H9 (cell line): ENCODE measurements around the gene PCA3. TPM values are rescaled to one million over a fixed set of nuclear protein-coding genes. Genes with fewer than 3 reads are reported as not detected.

Experiments
- DNase-seq: peaks from one replicate; pipeline ENCODE4 v3.0.0-alpha.2; 2017
- H2AFZ ChIP-seq: one replicate; pipeline ENCODE4 v1.6.1; 2013; ENCODE audit warnings: mild to moderate bottlenecking, low read length, control low read depth, moderate library complexity
- H2AK5ac ChIP-seq: 2 replicates; pipeline ENCODE4 v1.6.1; 2013; ENCODE audit warnings: low read length, control low read depth, mixed read lengths; ENCODE audit not compliant: insufficient read length
- H2BK120ac ChIP-seq: one replicate; pipeline ENCODE4 v1.6.1; 2013; ENCODE audit warnings: low read depth, mild to moderate bottlenecking, low read length, control low read depth, inconsistent platforms; ENCODE audit not compliant: poor library complexity, severe bottlenecking
- H2BK12ac ChIP-seq: 2 replicates; pipeline ENCODE4 v1.6.1; 2013; ENCODE audit warnings: low read length, control low read depth, mixed read lengths, low read depth; ENCODE audit not compliant: insufficient read length
- H2BK15ac ChIP-seq: 2 replicates; pipeline ENCODE4 v1.6.1; 2013; ENCODE audit warnings: low read depth, low read length, control low read depth
- H2BK20ac ChIP-seq: one replicate; pipeline ENCODE4 v1.6.1; 2013; ENCODE audit warnings: low read depth, mild to moderate bottlenecking, low read length, control low read depth, inconsistent platforms; ENCODE audit not compliant: poor library complexity, severe bottlenecking
- H2BK5ac ChIP-seq: 2 replicates; pipeline ENCODE4 v1.6.1; 2013; ENCODE audit warnings: low read length, control low read depth, mixed read lengths; ENCODE audit not compliant: insufficient read length
- H3K14ac ChIP-seq: 2 replicates; pipeline ENCODE4 v1.6.1; 2013; ENCODE audit warnings: low read length, control low read depth; ENCODE audit not compliant: insufficient read depth
- H3K18ac ChIP-seq: 2 replicates; pipeline ENCODE4 v1.6.1; 2013; ENCODE audit warnings: low read depth, mild to moderate bottlenecking, mixed read lengths, low read length, control low read depth; ENCODE audit not compliant: insufficient read length
- H3K23ac ChIP-seq: 2 replicates; pipeline ENCODE4 v1.6.1; 2013; ENCODE audit warnings: low read length, control low read depth, mixed read lengths, low read depth; ENCODE audit not compliant: insufficient read length
- H3K23me2 ChIP-seq: 2 replicates; pipeline ENCODE4 v1.6.1; 2013; ENCODE audit warnings: low read depth, mild to moderate bottlenecking, mixed read lengths, low read length, control low read depth; ENCODE audit not compliant: insufficient read length, poor library complexity, severe bottlenecking
- H3K27ac ChIP-seq: 2 replicates; pipeline ENCODE4 v1.5.1; 2013; ENCODE audit warnings: low read length, control low read depth, mixed read lengths, low read depth; ENCODE audit not compliant: insufficient read length
- H3K27me3 ChIP-seq: 2 replicates; pipeline ENCODE4 v1.6.1; 2013; ENCODE audit warnings: low read length, control low read depth, inconsistent platforms; ENCODE audit not compliant: insufficient read depth
- H3K4ac ChIP-seq: 2 replicates; pipeline ENCODE4 v1.6.1; 2013; ENCODE audit warnings: low read depth, mild to moderate bottlenecking, control low read depth, inconsistent platforms, low read length, moderate library complexity
- H3K4me1 ChIP-seq: 2 replicates; pipeline ENCODE4 v1.6.1; 2013; ENCODE audit warnings: low read length, control low read depth, inconsistent platforms; ENCODE audit not compliant: insufficient read depth
- H3K4me2 ChIP-seq: 2 replicates; pipeline ENCODE4 v1.6.1; 2013; ENCODE audit warnings: low read length, control low read depth, mixed read lengths; ENCODE audit not compliant: insufficient read length, insufficient read depth
- H3K56ac ChIP-seq: 2 replicates; pipeline ENCODE4 v1.6.1; 2013; ENCODE audit warnings: low read depth, mild to moderate bottlenecking, mixed read lengths, low read length, control low read depth; ENCODE audit not compliant: insufficient read length
- H3K79me1 ChIP-seq: 2 replicates; pipeline ENCODE4 v1.6.1; 2013; ENCODE audit warnings: low read depth, mild to moderate bottlenecking, moderate library complexity, low read length, control low read depth, inconsistent platforms; ENCODE audit not compliant: insufficient read depth, poor library complexity, severe bottlenecking
- H3K79me2 ChIP-seq: 2 replicates; pipeline ENCODE4 v1.6.1; 2013; ENCODE audit warnings: low read length, control low read depth, inconsistent platforms; ENCODE audit not compliant: insufficient read depth
- H3K9ac ChIP-seq: 2 replicates; pipeline ENCODE4 v1.6.1; 2013; ENCODE audit warnings: low read length, control low read depth, mixed read lengths; ENCODE audit not compliant: insufficient read length; ENCODE audit errors: extremely low read depth
- H3K9me3 ChIP-seq: one replicate; pipeline ENCODE4 v1.6.1; 2013; ENCODE audit warnings: low read depth, low read length, inconsistent platforms; ENCODE audit not compliant: control insufficient read depth
- H3T11ph ChIP-seq: one replicate; pipeline ENCODE4 v1.6.1; 2013; ENCODE audit warnings: mild to moderate bottlenecking, low read length, control low read depth, inconsistent platforms
- H4K20me1 ChIP-seq: one replicate; pipeline ENCODE4 v1.6.1; 2013; ENCODE audit not compliant: control insufficient read depth, insufficient read length, insufficient read depth
- H4K5ac ChIP-seq: 2 replicates; pipeline ENCODE4 v1.6.1; 2013; ENCODE audit warnings: low read depth, mild to moderate bottlenecking, mixed read lengths, low read length, control low read depth; ENCODE audit not compliant: insufficient read length
- H4K8ac ChIP-seq: replicated peaks from 2 replicates; pipeline ENCODE4 v1.6.1; 2013; ENCODE audit warnings: low read length, control low read depth, mixed read lengths, low read depth; ENCODE audit not compliant: insufficient read length
- H4K91ac ChIP-seq: 2 replicates; pipeline ENCODE4 v1.6.1; 2013; ENCODE audit warnings: low read depth, mild to moderate bottlenecking, moderate library complexity, mixed read lengths, low read length, control low read depth; ENCODE audit not compliant: insufficient read length
- H3K27ac Mint-ChIP-seq, 3 experiments: 2 replicates in 2 of 3; 3 replicates in 1 of 3; pipeline ENCODE4 v1.8.0; 2020 to 2021; ENCODE audit warnings: mixed read lengths in 3 of 3, mild to moderate bottlenecking in 1 of 3, moderate library complexity in 1 of 3
- H3K27me3 Mint-ChIP-seq: 2 replicates; pipeline ENCODE4 v1.8.0; 2021; ENCODE audit warnings: low read depth, mild to moderate bottlenecking, moderate library complexity, mixed read lengths
- H3K36me3 Mint-ChIP-seq, 3 experiments: 2 replicates in 2 of 3; 3 replicates in 1 of 3; pipeline ENCODE4 v1.8.0; 2020 to 2021; ENCODE audit warnings: low read depth in 3 of 3, mixed read lengths in 3 of 3; ENCODE audit not compliant: insufficient read depth in 1 of 3
- H3K4me1 Mint-ChIP-seq, 2 experiments: 2 replicates each; pipeline ENCODE4 v1.8.0; 2020; ENCODE audit warnings: mixed read lengths in 2 of 2
- H3K4me3 Mint-ChIP-seq, 2 experiments: 2 replicates in 1 of 2; 3 replicates in 1 of 2; pipeline ENCODE4 v1.8.0; 2020 to 2021; ENCODE audit warnings: mild to moderate bottlenecking in 2 of 2, mixed read lengths in 2 of 2, moderate library complexity in 1 of 2
- H3K9me3 Mint-ChIP-seq, 2 experiments: 2 replicates in 1 of 2; 3 replicates in 1 of 2; pipeline ENCODE4 v1.8.0; 2020; ENCODE audit warnings: mild to moderate bottlenecking in 2 of 2, mixed read lengths in 2 of 2, moderate library complexity in 1 of 2
- WGBS: extraction: QIAGEN DNeasy Blood & Tissue Kit; methylation state at CpG from one replicate; pipeline ENCODE4 v1.1.7; 2013; ENCODE audit warnings: missing lambda C conversion rate, low lambda C conversion rate, mixed read lengths; ENCODE audit not compliant: insufficient read length; ENCODE audit errors: extremely low coverage; 5-methylcytosine and 5-hydroxymethylcytosine counted together
- total RNA-seq: library from RNA; stranded (reverse); gene quantifications from 2 replicates; pipeline ENCODE4 v1.2.1, GENCODE V29; 2021
- TF ChIP-seq, protein P1 (sequence below): fragments of 200-600 bp; sonication (generic); conservative IDR thresholded peaks from 3 replicates; pipeline ENCODE4 v1.8.0; 2021; ENCODE audit warnings: antibody characterized with exemption, mild to moderate bottlenecking

Gene PCA3
- total RNA-seq, 1 experiment from 2014 or later: not detected

DNA sequence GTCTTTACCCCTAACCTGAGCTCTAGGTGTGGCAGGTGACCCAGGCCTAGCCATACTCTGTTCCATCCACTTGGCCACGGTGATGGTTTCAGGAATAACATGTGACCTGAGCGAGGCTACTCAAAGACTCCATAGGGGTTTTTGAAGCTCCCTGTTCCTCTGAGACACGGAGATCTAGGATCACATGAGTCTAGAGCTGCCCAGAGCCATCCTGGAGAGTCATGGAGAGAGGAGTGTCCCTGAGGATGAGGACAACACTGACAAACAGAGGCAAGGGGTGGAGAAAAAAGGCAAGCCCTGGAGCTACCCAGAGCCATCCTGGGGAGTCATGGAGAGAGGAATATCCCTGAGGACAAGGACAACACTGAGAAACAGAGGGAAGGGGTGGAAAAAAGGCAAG lies 29.5 kb upstream of the PCA3 start:
- no peak for DNase-seq
- no peak overlapping the region for H4K8ac ChIP-seq
- no peak overlapping the region for H3T11ph ChIP-seq
- H4K5ac ChIP-seq: no peak overlapping the region
- no peaks in the 10 kb centered on the region for H3K27me3 ChIP-seq
- no CpG with 5 or more reads among the region's 3 CpGs for WGBS
- H3K9me3 ChIP-seq: no peaks in the 10 kb centered on the region
- H3K79me1 ChIP-seq: no peaks in the 10 kb centered on the region
- no peaks in the 10 kb centered on the region for H4K20me1 ChIP-seq
- H2BK15ac ChIP-seq: no peak overlapping the region
- no peaks in the 10 kb centered on the region for H3K79me2 ChIP-seq
- no peaks in the 10 kb centered on the region for H3K4me1 Mint-ChIP-seq
- no peak overlapping the region for H2AFZ ChIP-seq
- no peaks in the 10 kb centered on the region for H3K36me3 Mint-ChIP-seq
- H2BK12ac ChIP-seq: no peak overlapping the region
- no peak overlapping the region for H3K4me2 ChIP-seq
- no peak overlapping the region for H3K4ac ChIP-seq
- H4K91ac ChIP-seq: no peak overlapping the region
- H2BK120ac ChIP-seq: no peak overlapping the region
- no peak overlapping the region for H3K27ac ChIP-seq
- H3K14ac ChIP-seq: no peak overlapping the region
- no peaks in the 10 kb centered on the region for H3K23me2 ChIP-seq
- H3K23ac ChIP-seq: no peak overlapping the region
- no peaks in the 10 kb centered on the region for H3K4me1 ChIP-seq
- no peak overlapping the region for H3K18ac ChIP-seq
- peaks cover 1% of the 10 kb centered on the region; the same call in 1 of the 2 replicates for H3K27me3 Mint-ChIP-seq
- H3K4me3 Mint-ChIP-seq: no peak overlapping the region
- TF ChIP-seq, protein P1, sequence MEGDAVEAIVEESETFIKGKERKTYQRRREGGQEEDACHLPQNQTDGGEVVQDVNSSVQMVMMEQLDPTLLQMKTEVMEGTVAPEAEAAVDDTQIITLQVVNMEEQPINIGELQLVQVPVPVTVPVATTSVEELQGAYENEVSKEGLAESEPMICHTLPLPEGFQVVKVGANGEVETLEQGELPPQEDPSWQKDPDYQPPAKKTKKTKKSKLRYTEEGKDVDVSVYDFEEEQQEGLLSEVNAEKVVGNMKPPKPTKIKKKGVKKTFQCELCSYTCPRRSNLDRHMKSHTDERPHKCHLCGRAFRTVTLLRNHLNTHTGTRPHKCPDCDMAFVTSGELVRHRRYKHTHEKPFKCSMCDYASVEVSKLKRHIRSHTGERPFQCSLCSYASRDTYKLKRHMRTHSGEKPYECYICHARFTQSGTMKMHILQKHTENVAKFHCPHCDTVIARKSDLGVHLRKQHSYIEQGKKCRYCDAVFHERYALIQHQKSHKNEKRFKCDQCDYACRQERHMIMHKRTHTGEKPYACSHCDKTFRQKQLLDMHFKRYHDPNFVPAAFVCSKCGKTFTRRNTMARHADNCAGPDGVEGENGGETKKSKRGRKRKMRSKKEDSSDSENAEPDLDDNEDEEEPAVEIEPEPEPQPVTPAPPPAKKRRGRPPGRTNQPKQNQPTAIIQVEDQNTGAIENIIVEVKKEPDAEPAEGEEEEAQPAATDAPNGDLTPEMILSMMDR: no peak
- no peak overlapping the region for H2AK5ac ChIP-seq
- no peak overlapping the region for H3K56ac ChIP-seq
- no peaks in the 10 kb centered on the region for H3K9me3 Mint-ChIP-seq
- H3K9ac ChIP-seq: no peak overlapping the region
- H2BK5ac ChIP-seq: no peak overlapping the region
- H3K27ac Mint-ChIP-seq: no peak overlapping the region; a peak in 2 of 7 replicates
- H2BK20ac ChIP-seq: no peak overlapping the region
